Left cardiac atrium (tissue), 4 donors: ENCODE measurements around the gene PLET1. TPM values are rescaled to one million over a fixed set of nuclear protein-coding genes. Genes with fewer than 3 reads are reported as not detected.

Experiments used
- ATAC-seq, 2 donors: fragments of 200-7000 bp; cut with Tn5 transposase; one replicate each; pipeline ENCODE4 v1.9.1; 2020; ENCODE audit warnings: mild to moderate bottlenecking in 2 of 2, moderate library complexity in 2 of 2
- DNase-seq: peaks from one replicate; pipeline ENCODE4 v3.0.0-alpha.2; 2020
- intact Hi-C, 2 donors: fragments of 100-400 bp; cut with DNase I; formaldehyde crosslinking; loops; one replicate each; pipeline versions ENCODE4 v1.14.1 to v1.15.1; 2022 to 2023
- total RNA-seq, 2 donors: library from RNA; stranded (reverse); fragmentation: NEBNext Ultra II Directional; extraction: Animal tissue kit (Norgen Biotek cat#: 25700); gene quantifications; one replicate each; pipeline ENCODE4 v1.2.1, GENCODE V29; 2021
- donor health status: DM: no; HTN: yes; CAD: no.
- donor health status: DM: no; HTN: yes; CAD: no; lungs with severe emphysema.
- donor health status: DM: yes; HTN: yes; CAD: no.
- donor health status: Dilated cardiomyopathy.

PLET1 gene
- total RNA-seq, 2 donors from 2014 or later, result not detected

DNA sequence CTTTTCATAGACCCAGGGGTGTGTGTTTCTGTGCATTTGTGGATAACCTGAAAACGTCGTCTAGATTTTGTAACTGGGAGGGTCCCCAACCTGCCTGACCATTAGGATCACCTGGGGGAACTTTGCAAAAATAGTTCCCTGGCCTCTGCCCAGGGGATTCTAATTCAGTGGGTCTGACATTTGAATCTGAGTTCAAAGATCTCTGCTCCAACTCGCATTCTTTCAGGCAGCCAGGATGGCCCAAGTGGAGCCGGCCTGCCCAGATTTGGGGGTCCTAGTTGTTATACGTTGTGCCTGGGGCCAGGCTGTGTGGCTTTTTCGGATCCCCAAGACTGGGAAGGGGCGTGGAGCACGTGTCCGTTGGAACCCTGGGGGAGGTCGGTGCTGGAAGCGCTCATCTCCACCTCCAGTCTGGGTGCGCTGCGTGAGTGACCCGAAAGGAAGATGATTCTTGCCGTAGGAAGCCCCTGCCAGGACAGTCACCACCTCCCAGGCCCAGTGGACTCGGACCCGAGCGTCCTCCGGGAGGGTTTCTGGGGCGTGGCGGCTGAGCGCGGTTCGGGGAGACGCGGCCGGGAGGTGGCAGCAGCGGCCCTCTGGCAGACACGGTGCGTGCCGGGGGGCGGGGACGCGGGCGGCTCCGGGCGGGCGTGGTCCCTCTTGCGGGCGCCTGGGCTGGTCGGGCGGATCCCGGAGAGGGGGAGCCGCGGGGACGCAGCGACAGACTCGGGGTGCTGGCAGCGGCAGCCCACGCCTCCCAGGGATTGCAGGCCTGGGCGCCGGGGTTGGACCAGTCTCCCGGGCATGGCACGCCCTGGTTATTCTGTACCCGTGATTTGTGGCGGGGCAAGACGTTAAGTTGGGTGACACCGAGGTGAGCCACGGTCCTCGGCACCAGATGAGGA, 29.2 kb upstream of the PLET1 start:
- intact Hi-C loops, result loop anchor here (2.0 to 10.0 kb wide), 5 partner anchors 162 to 1005 kb away; no protein-coding TSS in a partner anchor
- peak; percentile 92 to 93 for ATAC-seq
- peak; percentile 89 for DNase-seq

DNA sequence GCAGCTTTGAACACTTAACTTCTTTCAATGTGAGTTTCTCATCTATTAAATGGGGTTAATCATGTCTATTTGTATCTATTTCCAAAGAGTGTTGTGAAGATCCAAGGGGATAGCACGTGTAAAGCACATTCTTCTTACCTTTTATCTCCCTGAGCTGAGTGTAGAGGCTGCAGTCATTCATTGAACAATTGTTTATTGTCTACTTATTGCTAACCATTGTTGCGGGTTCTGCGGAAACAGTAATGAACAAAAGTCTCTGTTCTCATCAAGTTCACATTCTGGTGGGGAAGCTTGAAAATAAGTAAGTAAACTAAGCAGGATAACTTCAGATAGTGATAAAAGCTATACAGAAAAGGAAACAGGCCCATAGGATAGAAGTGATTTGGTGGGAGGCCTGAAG, 27.4 kb upstream of the PLET1 start:
- intact Hi-C loops, result loop anchor here (2.0 to 10.0 kb wide), 4 partner anchors 267 to 1007 kb away; no protein-coding TSS in a partner anchor
- no peak for DNase-seq
- no peak for ATAC-seq

- peak in 1 of 2 donors; percentile 26 for ATAC-seq
- intact Hi-C loops, result loop anchor here (10.0 kb wide), 3 partner anchors 269 to 1009 kb away; no protein-coding TSS in a partner anchor
Measured at GRCh38 chr11:112285841-112286311, 25.2 kb upstream of the PLET1 start.

DNA sequence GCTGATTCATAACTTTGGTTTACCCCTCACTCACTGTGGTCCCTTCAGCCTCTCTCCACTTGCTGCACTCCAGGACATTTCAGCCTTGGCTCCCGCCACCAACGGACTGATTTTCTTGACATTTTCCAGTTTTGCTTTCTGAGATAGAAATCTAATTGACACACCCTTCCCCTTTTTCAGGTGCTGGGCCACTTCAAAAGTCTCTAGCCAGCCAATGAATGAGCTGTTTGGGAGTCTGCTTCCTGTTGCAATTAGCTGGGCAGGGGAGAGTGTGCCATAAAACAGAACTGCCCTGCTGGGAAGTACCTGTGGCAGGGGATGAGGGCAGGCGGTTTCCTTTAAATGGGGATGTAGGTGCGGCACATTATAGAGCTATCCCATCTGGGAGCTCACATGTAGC, 21.1 kb upstream of the PLET1 start:
- no peak for DNase-seq
- ATAC-seq, result no peak
- intact Hi-C loops, result loop anchor here (5.0 to 10.0 kb wide), 5 partner anchors 64 to 1013 kb away; no protein-coding TSS in a partner anchor

More at GRCh38 chr11:112285841-112286311, 25.2 kb upstream of the PLET1 start:
- DNase-seq, result no peak

- intact Hi-C loops, result loop anchor here (1.0 to 10.0 kb wide), 6 partner anchors 60 to 1014 kb away; no protein-coding TSS in a partner anchor
- ATAC-seq (peak; percentile 93 to 94), DNase-seq (peak; percentile 58)
Measured at GRCh38 chr11:112280268-112281126, 19.8 kb upstream of the PLET1 start.

GRCh38 chr11:112279901-112280267, 19.2 kb upstream of the PLET1 start:
- intact Hi-C loops, result loop anchor here (1.0 to 10.0 kb wide), 6 partner anchors 60 to 1015 kb away; no protein-coding TSS in a partner anchor
- DNase-seq (peak; percentile 76), ATAC-seq (peak; percentile 86 to 87)

DNA sequence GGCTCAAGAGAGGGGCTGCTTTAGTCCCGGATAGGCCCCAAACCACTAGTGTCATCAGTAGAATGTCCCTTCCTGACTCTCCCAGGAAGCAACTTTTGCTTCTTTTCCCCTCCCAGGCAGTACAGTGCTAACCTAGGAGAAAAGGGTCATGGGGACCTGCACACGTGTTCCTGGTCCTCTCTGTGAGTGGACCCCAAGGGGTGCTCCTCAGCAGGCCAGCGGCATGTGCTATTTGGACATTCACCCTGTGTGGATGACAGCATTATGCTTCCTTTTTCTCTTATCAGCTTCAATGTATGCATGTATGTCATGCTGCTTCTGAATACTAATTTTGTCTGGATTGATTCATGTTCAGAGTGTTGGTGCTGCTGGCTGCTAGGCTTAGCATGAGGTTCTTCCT, 18.1 kb upstream of the PLET1 start:
- ATAC-seq, result no peak
- DNase-seq, result no peak
- intact Hi-C loops, result no loop called here

DNA sequence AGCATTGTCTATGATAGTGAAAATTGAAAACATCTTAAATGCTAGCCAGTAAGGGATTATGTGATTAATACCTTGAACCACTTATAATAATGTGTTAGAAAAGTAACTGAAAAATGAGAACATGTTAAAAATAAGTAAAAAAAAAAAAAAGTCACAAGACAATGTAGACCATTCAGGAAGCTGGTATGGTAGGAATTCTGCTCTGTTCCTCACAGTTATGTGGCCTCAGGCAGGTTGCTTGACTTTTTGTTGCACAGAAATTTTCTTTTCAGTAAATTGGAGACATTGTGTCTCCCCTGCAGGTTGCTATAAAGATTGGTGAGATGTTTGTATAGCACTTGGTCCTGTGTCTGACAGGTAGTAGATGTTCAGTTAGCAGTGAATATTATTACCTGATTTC, 17.3 kb upstream of the PLET1 start:
- intact Hi-C loops, result no loop called here
- DNase-seq, result no peak
- ATAC-seq, result no peak

DNA sequence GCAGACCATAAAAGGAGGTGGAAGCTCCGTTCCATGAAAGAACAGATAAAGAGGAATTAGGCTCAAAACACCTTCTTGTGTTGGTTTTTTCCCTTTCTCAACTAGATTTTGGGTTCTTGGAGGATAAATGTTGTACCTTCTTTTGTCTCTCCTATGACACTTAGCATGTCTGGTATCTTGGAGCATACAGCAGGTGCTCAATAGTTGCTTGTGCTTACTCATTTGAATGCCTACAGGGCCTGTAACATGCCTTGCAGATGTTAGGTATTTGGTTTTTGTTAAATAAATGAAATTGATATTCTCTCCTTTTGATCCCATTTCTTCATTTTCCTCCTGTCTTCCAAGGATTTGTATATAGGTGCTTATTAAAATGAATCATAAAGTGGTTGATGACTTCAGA, 16.4 kb upstream of the PLET1 start:
- DNase-seq (no peak), ATAC-seq (no peak)
- intact Hi-C loops, result no loop called here

DNA sequence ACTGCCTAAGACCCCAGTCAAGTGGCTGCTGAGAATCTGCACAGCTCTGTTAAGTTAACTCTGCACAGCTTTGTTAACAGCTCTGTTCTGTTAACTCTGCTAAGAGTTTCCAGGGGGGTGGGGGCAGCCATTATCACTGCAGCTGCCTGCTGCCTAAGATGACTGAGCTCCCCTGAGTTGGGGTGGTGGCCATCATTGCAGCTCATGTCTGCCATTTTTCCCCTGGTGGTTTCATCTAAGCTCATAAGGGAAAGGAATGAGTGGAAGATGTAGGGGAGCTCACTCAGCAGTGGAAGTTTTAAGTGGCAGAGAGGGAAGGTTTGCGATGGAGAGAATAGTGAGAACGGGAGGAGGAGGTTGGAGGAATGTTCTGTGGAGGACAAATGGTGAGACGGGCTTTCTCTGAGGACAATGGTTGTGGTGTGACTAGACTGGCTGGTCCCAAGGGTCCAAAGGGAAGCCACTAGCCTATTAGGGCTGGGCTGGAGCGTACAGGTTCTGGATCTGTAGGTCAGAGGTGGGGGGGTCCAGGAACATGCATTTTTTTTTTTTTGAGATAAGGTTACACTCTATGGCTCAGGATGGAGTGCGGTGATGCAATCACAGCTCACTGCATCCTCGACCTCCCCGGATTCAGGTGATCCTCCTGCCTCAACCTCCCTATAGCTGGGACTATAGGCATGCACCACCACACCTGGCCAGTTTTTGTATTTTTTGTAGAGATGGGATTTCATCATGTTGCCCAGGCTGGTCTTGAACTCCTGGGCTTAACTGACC, 13.5 kb upstream of the PLET1 start:
- DNase-seq (no peak), ATAC-seq (no peak)
- intact Hi-C loops, result no loop called here

DNA sequence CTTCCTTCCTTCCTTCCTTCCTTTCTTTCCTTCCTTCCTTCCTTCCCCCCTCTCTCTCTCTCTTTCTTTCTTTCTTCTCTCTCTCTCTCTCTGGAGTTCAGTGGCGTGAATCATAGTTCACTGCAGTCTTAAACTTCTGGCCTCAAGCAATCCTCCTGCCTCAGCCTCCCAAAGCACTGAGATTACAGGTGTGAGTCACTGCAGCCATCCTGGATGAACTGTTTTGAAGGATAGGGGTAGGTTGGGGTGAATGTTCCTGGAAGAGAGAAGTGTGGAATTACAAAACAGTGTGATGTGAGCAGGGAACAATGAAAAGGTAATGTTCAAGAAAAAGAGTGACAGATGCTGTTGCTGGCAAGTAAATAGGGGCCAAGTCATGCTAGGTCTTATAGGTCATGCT, 12.4 kb upstream of the PLET1 start:
- intact Hi-C loops, result no loop called here
- DNase-seq (no peak), ATAC-seq (no peak)

GRCh38 chr11:112271242-112271641, 10.6 kb upstream of the PLET1 start:
- intact Hi-C loops, result no loop called here
- no peak for DNase-seq
- no peak for ATAC-seq

DNA sequence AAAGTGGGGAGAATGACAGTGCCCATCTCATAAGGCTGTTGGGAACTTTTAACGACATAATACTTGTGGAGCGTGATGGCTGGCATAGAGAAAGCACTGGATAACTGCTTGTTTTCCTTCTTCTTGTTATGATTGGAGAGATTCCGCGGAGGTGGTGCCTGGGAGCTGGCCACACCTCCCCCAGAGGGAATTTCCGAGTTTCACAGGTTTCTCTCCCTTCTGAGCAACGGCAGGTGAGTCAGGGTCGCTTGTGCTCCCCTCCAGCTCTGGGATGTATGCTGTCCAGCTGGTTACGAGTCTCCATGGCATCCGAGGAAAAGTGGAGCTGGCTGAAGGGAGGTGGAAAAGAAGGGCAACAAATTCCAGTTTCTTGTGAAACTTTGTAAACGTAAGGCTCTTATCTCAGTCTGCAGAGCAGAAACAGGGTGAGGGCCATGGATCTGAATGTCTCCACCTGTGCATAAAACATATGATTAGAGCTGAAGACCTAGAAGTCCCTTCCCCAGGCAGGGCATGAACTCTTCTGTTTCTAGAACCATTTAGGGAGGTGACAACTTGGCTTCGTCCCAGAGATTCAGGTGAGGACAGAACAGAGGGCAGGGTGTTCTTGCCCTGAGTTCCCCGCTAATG, 10.0 kb upstream of the PLET1 start:
- peak in 1 of 2 donors; percentile 67 for ATAC-seq
- no peak for DNase-seq
- intact Hi-C loops, result no loop called here

- intact Hi-C loops, result no loop called here
- no peak for ATAC-seq
- no peak for DNase-seq
Measured at GRCh38 chr11:112269139-112269538, 8.5 kb upstream of the PLET1 start.

DNA sequence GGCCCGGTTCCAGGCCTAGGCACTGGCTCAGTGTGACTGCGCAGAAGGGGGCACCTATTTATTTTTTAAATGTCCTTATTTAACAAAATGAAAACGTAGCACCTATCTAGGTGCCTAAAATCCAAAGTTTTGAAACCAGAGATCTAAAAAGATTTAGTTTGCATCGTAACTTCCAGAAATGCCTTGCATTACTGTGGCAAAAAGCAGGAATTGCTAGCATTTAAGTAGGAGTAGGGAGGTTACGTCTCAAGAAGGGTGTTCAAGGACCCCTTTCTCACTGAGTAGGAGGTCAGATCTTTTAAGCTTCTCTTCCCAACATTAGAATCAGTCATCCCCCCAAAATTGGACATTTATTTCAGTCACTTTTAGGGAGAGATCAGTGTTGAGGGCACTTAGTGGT, 7.7 kb upstream of the PLET1 start:
- DNase-seq, result no peak
- no peak for ATAC-seq
- intact Hi-C loops, result no loop called here

DNA sequence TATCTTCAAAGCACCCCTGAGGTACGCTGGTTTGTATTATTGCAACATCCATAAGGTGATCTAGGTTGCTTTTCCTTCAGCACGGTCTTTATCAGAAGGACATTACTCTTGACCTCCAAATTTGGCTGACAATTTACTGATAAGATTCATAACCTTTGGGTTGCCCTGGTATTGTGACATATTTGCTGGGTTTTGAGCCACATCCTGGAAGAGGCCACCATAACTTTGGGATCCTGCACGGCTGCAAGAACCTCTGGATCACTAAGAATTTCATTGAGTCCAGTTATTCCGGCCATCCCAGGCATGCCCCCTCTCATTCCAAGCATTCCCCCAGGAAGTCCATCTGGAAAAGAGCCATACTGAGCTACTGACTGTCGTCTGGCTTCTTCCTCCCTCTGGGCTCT, 6.5 kb upstream of the PLET1 start:
- DNase-seq (no peak), ATAC-seq (no peak)
- intact Hi-C loops, result no loop called here

DNA sequence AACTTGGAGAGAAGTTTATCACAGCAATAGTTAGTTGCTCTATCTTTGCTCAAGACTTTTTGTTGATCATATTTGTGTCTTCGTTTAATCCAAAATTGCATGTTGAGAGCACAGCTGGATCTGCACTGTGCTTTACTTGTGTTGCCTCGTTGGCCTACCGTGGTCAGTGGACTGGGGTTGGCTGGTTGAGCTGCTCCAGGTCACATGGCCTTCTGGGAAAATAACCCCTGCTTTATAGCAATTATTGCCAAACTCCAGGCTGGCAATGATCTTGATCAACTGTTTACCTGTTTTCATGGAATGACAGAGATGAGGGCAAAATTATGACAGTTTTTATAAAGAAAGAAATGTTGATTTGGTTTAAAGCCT, 5.7 kb upstream of the PLET1 start:
- intact Hi-C loops, result no loop called here
- ATAC-seq, result no peak
- no peak for DNase-seq

DNA sequence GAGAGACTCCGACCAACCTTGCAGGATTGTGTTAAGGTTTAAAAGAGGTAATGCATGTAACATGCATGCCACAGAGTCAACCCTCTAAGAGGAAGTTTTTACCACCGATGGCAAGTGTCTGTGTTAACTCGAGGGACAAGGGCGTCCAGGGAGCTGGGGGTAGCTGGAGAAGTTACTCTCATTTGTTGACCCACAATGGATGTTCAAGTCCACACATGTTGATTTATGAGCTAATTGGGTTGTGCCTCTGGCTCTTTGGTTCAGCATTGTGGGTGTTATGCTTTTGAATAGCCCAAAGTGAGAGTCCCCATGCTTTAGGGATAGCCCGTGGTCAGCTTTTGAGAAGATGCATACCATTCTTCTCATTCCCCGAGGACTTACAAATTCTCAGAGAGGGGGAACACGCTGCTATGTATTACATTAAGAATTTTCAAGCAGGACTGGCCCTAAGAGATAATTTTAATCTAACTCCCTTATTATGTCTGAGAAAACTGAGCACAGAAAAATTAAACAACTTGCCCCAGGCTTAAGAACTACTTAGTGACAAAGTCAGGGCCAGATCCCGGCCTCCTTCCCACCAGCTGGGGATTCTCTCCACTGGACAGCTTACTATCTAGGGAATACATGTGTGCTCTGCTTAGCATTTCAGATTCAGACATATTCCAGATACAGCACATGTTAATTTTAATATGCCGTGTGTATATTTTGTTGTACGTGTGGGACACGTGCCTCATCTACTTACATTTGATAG, 5.2 kb upstream of the PLET1 start:
- intact Hi-C loops, result no loop called here
- ATAC-seq, result peak in 1 of 2 donors; percentile 29
- no peak for DNase-seq
